Placental pericyte (primary cell): Measurements from ENCODE around the gene LMF1. TPM values are rescaled to one million over a fixed set of nuclear protein-coding genes. Genes with fewer than 3 reads are reported as not detected.

Source experiments
- total RNA-seq: library from RNA; depleted of rRNA; stranded (reverse); fragments of >200 nt; gene quantifications from 2 replicates; pipeline ENCODE4 v1.2.3, GENCODE V29; 2012

The LMF1 gene
- total RNA-seq, result 17.9 and 20.8 TPM in 2 replicates

DNA sequence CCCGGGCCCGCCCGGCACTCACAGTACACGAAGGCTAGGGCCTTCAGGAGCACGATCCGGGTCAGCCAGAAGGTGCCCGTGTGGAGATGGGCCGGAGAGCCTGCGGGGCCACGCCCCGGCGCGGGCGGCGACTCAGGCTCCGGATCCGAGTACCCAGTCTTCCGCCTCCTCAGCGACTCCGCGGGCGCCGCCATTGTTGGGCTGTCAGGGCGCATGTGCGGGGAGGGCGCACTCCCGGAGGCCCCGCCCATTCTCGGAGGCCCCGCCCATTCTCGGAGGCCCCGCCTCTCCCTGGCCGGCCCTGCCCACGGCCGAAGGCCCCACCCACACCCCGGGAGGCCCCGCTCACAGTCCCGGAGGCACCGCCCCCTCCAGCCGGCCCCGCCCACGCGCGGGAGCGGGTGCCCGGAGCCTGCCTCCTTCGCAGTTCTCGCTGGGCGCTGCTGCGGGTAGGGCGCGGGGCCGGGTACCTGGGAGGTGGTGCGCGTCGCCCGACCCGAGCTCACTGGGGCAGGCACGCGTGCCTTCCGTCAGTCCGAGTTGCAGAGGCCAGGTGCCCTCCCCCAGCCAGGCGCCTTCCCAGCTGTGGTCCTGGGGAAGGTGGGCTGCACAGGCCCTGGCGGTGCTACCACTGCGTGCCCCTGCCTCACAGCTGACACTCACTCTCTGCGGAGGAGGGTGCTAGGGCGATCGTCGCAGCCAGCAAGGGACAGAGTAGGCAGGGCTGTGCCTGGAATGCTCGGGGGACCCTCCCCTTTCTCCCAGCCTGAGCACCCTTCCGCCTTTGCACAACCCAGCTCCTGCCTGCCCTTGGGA lies at the start of gene LMF1:
Gene LMF1 (minus strand): TSS at position 219 of the 816 bp plus-strand sequence. CDS start 4 bp downstream, at position 215.

DNA sequence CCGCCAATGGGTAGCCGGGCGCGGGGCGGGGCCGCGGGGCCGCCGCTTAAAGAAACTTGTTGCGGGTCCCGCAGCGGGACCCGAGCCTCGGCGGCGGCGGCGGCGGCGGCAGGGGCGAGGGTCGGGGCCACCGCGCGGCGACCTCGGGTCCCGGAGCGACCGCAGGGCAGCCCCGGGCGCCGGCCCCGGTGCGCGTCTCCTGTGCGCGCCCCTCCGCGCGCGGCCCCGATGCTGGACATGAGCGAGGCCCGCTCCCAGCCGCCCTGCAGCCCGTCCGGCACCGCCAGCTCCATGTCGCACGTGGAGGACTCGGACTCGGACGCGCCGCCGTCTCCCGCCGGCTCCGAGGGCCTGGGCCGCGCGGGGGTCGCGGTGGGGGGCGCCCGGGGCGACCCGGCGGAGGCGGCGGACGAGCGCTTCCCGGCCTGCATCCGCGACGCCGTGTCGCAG lies 10.9 kb upstream of the LMF1 start, which contains the start of gene SOX8:
Gene SOX8 (plus strand): TSS at position 76 of the 450 bp plus-strand sequence. CDS start 153 bp downstream, at position 229.

Other genes with a start within 250 kb of the LMF1 start
- gene ANTKMT, start 249.8 kb downstream of the LMF1 start, total RNA-seq, result 25.4 and 30.6 TPM in 2 replicates
- gene CCDC78, start 244.5 kb downstream of the LMF1 start, total RNA-seq, result 1.1 and 3.1 TPM in 2 replicates
- 8.3 and 23.4 TPM in 2 replicates for gene HAGHL, start 243.9 kb downstream of the LMF1 start, total RNA-seq
- 25.2 and 40.8 TPM in 2 replicates for gene CIAO3, start 230.0 kb downstream of the LMF1 start, total RNA-seq
- not detected in 2 replicates for gene MSLN, start 210.2 kb downstream of the LMF1 start, total RNA-seq
- gene RPUSD1, start 182.6 kb downstream of the LMF1 start, total RNA-seq, result 33.3 and 54.4 TPM in 2 replicates
- 2.2 and 36.9 TPM in 2 replicates for gene CHTF18, start 182.4 kb downstream of the LMF1 start, total RNA-seq
- not detected in 2 replicates for gene GNG13, start 170.2 kb downstream of the LMF1 start, total RNA-seq
- gene SOX8, start 10.8 kb upstream of the LMF1 start, total RNA-seq, result under 0.01 and 0.14 TPM in 2 replicates
- gene SSTR5, start 101.8 kb upstream of the LMF1 start, total RNA-seq, result not detected in 2 replicates
- not detected in 2 replicates for gene C1QTNF8, start 125.3 kb upstream of the LMF1 start, total RNA-seq
- gene CACNA1H, start 182.1 kb upstream of the LMF1 start, total RNA-seq, result 0.66 and 2.4 TPM in 2 replicates